HG03457 (cell line): ENCODE measurements around the gene WNT5B.
A peak's percentile ranks its signal among the peaks of the same experiment; 100 is the strongest.
"Not testable (repeated sequence)": the region's sequence is repeated elsewhere in the genome, so short reads cannot be mapped to it uniquely, and the experiment has no call there.

Experiments
- ATAC-seq: cut with Tn5 transposase; IDR thresholded peaks from one replicate; pipeline ENCODE4 v1.9.1; 2021; ENCODE audit warnings: moderate number of reproducible peaks; ENCODE audit not compliant: unreplicated experiment

The WNT5B gene

GRCh38 chr12:1681493-1681807, 52.4 kb downstream of the WNT5B start:
- no peak for ATAC-seq

- ATAC-seq, result no peak
Observed at GRCh38 chr12:1688086-1688710, 59.2 kb downstream of the WNT5B start.

DNA sequence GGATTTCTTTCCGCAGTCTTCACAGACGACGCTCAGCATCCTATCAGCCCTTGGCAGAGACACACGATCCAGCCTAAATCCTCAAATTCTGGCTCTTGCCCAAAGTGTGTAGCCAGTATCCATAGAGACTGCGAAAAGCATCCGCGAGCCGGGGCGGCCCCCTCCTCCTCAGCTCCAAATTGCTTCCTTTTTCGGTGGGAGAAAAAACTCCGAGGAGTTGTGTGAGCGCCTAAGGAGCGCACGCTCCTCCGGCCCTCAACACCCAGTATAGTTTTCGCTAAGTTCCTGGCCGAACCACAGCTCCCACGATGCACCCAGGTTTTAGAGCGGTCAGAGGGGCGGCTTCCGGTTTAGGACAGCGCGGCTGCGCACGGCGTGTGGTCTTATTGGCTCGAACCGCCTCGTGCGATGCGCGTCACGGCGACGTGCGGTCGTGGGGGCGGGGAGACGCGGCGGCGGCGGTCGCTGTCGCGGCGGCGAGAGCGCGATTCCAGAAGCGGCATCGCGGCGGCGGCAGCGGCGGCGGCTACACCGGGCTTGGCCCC, 61.6 kb downstream of the WNT5B start, which contains the start of gene ADIPOR2:
TSS of gene ADIPOR2 (plus strand) at position 493 of the 545 bp plus-strand sequence. CDS start 63,274 bp downstream, outside the sequence.
- peak; percentile 80 for ATAC-seq

DNA sequence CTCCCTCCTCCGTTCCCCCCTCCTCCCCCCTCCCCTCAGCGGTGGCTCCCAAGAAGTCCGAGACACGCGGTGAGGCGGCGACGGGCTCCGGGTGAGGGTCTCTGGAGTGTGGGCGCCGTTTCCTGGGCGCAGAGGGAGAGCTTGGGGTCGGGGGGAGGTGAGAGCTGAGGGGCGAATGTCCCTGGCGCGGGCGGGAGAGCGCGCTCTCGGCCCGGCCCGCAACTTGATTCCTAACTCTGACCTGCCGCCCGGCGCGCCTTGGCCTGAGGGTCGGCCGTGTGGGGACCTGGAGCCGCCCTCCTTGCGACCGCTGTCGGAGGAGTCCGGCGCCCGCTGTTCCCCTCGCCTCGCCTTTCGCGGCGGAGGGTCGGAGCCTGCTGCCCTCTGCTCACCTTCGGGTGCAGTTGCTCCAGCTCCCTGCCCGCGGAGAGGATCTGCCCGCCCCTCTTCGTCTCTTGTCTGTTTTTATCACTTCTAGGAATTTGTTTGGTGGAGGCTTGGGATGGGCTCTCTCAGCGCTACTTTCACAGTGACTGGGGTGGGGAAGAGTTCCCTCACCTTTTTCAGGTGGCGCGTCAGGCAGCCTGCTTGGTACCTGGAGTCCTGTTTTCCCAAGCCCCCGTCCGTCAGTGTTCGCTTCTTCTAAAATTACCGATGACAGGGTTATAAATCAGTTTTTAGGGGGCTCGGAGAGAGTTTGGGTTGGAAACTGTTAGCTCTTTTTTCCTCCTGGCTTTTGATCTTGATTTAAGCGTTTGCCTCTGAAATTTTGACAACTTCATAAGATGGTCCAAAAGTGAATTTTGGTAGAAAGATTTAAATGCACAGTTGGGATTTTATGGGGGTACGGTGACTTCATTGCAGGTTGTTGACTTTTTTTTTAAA, 62.3 kb downstream of the WNT5B start:
- peak; percentile 33 for ATAC-seq

- ATAC-seq, result no peak
Observed at GRCh38 chr12:1692226-1692625, 63.2 kb downstream of the WNT5B start.

GRCh38 chr12:1692895-1693610, 64.0 kb downstream of the WNT5B start:
- no peak for ATAC-seq

DNA sequence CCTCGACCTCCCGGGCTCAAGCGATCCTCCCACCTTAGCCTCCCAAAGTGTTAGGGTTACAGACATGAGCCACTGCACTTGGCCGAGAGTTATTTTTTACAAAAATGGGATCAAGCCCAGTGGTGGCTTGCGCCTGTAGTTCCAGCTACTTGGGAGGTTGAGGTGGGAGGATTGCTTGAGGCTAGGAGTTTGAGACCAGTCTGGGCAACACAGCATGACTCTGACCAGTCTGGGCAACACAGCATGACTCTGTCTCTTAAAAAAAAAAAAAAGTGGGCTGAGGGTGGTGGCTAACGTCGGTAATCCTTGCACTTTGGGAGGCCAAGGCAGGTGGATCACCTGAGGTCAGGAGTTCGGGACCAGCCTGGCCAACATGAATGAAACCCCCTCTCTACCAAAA, 66.1 kb downstream of the WNT5B start:
- ATAC-seq, result not testable (repeated sequence)

- ATAC-seq, result no peak
Observed at GRCh38 chr12:1695886-1696670, 67.0 kb downstream of the WNT5B start.

DNA sequence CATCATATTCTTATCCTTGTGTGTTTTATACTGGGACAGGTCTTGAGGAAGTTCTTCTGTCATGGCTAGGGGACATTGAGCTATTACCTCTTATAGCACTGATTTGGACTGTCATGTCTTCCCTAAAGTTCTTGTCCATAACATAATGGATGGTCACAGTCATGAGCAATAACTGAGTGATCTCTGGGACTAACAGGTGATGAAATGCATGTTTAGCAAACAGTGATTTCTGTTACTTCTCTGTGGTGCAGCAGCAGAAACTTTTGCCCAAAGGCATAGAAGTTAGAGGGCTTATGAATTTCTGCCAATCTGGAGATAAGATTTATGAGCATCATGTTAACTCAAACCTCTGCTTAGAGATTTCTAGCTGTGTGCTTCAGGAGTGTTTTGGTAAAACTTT, 67.8 kb downstream of the WNT5B start:
- no peak for ATAC-seq
